GM19043 (cell line): ENCODE measurements around the gene COX17.

Experiments
- ATAC-seq: cut with Tn5 transposase; IDR thresholded peaks from one replicate; pipeline ENCODE4 v1.9.1; 2021; ENCODE audit warnings: low read depth; ENCODE audit not compliant: unreplicated experiment

The COX17 gene

GRCh38 chr3:119675188-119675874 lies 1.9 kb downstream of the COX17 start:
- no peak for ATAC-seq

- no peak for ATAC-seq
Measured at GRCh38 chr3:119673875-119674274, 3.3 kb downstream of the COX17 start.

- no peak for ATAC-seq
Measured at GRCh38 chr3:119672776-119673175, 4.4 kb downstream of the COX17 start.

GRCh38 chr3:119669906-119670570 lies 7.2 kb downstream of the COX17 start:
- no peak for ATAC-seq

- no peak for ATAC-seq
Measured at GRCh38 chr3:119665954-119666559, 11.1 kb downstream of the COX17 start.

GRCh38 chr3:119664850-119665379 lies 12.3 kb downstream of the COX17 start:
- no peak for ATAC-seq

GRCh38 chr3:119664370-119664769 lies 12.8 kb downstream of the COX17 start:
- ATAC-seq: no peak

GRCh38 chr3:119663885-119664284 lies 13.3 kb downstream of the COX17 start:
- no peak for ATAC-seq

GRCh38 chr3:119662604-119663373 lies 14.4 kb downstream of the COX17 start:
- ATAC-seq: no peak

GRCh38 chr3:119660474-119661440 lies 16.4 kb downstream of the COX17 start, which contains the start of gene POPDC2:
Gene POPDC2, minus strand, starts transcription at chr3:119660589. Its CDS starts 166 bp downstream, at chr3:119660423.
- ATAC-seq: no peak

- ATAC-seq: no peak
Measured at GRCh38 chr3:119659606-119660291, 17.5 kb downstream of the COX17 start.

GRCh38 chr3:119658994-119659393 lies 18.2 kb downstream of the COX17 start:
- no peak for ATAC-seq

- no peak for ATAC-seq
Measured at GRCh38 chr3:119657887-119658702, 19.1 kb downstream of the COX17 start.

- no peak for ATAC-seq
Measured at GRCh38 chr3:119653876-119654275, 23.3 kb downstream of the COX17 start.

- ATAC-seq: no peak
Measured at GRCh38 chr3:119652306-119653033, 24.7 kb downstream of the COX17 start.

GRCh38 chr3:119649761-119650160 lies 27.4 kb downstream of the COX17 start:
- ATAC-seq: no peak

GRCh38 chr3:119647843-119648575 lies 29.2 kb downstream of the COX17 start:
- ATAC-seq: no peak
